Measurements from ENCODE around the gene KRTAP20-4.

KRTAP20-4 gene

GRCh38 chr21:30652891-30653290 is 32.5 kb downstream of the KRTAP20-4 start:
- no peak for DNase-seq (ENCODE audit: low spot score)

DNA sequence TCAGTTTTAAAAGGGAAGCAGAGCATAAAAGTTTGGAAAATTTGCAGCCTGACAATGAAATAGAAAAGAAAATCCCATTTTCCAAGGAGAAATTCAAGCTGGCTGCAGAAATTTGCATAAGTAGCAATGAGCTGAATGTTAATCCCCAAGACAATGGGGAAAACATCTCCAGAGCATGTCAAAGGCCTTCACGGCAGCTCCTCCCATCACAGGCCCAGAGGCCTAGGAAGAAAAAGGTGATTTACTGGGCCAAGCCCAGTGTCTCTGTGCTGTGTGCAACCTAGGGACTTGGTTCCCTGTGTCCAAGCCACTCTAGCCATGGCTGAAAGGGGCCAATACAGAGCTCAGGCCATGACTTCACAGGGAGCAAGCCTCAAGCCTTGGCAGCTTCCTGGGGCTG is 48.3 kb downstream of the KRTAP20-4 start:
- DNase-seq (ENCODE audit: low spot score), result no peak

Data from globus pallidus (tissue), 1 donor.